Measurements from ENCODE around the gene PRRT2.
"Not testable (repeated sequence)": the region's sequence is repeated elsewhere in the genome, so short reads cannot be mapped to it uniquely, and the experiment has no call there.

The PRRT2 gene

GRCh38 chr16:29790949-29791844, 20.8 kb upstream of the PRRT2 start:
- in situ Hi-C loops (cut with HindIII; ENCODE audit: low sequenced_read_pairs) = no loop called here

- in situ Hi-C loops (cut with HindIII; ENCODE audit: low sequenced_read_pairs) = no loop called here
Measured at GRCh38 chr16:29791845-29792807, 19.9 kb upstream of the PRRT2 start.

- in situ Hi-C loops (cut with HindIII; ENCODE audit: low sequenced_read_pairs) = not testable (repeated sequence)
Measured at GRCh38 chr16:29793153-29793552, 18.8 kb upstream of the PRRT2 start.

- in situ Hi-C loops (cut with HindIII; ENCODE audit: low sequenced_read_pairs) = no loop called here
Measured at GRCh38 chr16:29794231-29794710, 17.7 kb upstream of the PRRT2 start.

GRCh38 chr16:29802416-29802935, 9.5 kb upstream of the PRRT2 start:
- in situ Hi-C loops (cut with HindIII; ENCODE audit: low sequenced_read_pairs) = loop anchor here (10.0 kb wide), 2 partner anchors 62 to 172 kb away; partner anchors contain the start of genes CDIPT and TAOK2

GRCh38 chr16:29804020-29804419, 8.0 kb upstream of the PRRT2 start:
- in situ Hi-C loops (cut with HindIII; ENCODE audit: low sequenced_read_pairs) = loop anchor here (10.0 kb wide), 2 partner anchors 61 to 171 kb away; partner anchors contain the start of genes CDIPT and TAOK2

GRCh38 chr16:29804455-29805231, 7.3 kb upstream of the PRRT2 start:
- in situ Hi-C loops (cut with HindIII; ENCODE audit: low sequenced_read_pairs) = loop anchor here (10.0 kb wide), 2 partner anchors 60 to 170 kb away; partner anchors contain the start of genes CDIPT and TAOK2

GRCh38 chr16:29805232-29806098, 6.5 kb upstream of the PRRT2 start:
- in situ Hi-C loops (cut with HindIII; ENCODE audit: low sequenced_read_pairs) = loop anchor here (10.0 kb wide), 2 partner anchors 59 to 169 kb away; partner anchors contain the start of genes CDIPT and TAOK2

GRCh38 chr16:29806099-29806579, 5.9 kb upstream of the PRRT2 start, which contains the start of gene MAZ:
MAZ (plus strand) TSS chr16:29806529; CDS start chr16:29806702, 173 bp downstream.
- in situ Hi-C loops (cut with HindIII; ENCODE audit: low sequenced_read_pairs) = loop anchor here (10.0 kb wide), 2 partner anchors 59 to 169 kb away; partner anchors contain the start of genes CDIPT and TAOK2

GRCh38 chr16:29806641-29807425, 5.2 kb upstream of the PRRT2 start:
- in situ Hi-C loops (cut with HindIII; ENCODE audit: low sequenced_read_pairs) = loop anchor here (10.0 kb wide), 2 partner anchors 58 to 168 kb away; partner anchors contain the start of genes CDIPT and TAOK2

- in situ Hi-C loops (cut with HindIII; ENCODE audit: low sequenced_read_pairs) = loop anchor here (10.0 kb wide), 2 partner anchors 57 to 167 kb away; partner anchors contain the start of genes CDIPT and TAOK2
Measured at GRCh38 chr16:29807426-29808218, 4.4 kb upstream of the PRRT2 start.

- in situ Hi-C loops (cut with HindIII; ENCODE audit: low sequenced_read_pairs) = loop anchor here (10.0 kb wide), 2 partner anchors 56 to 166 kb away; partner anchors contain the start of genes CDIPT and TAOK2
Measured at GRCh38 chr16:29808219-29808900, 3.6 kb upstream of the PRRT2 start.

- in situ Hi-C loops (cut with HindIII; ENCODE audit: low sequenced_read_pairs) = loop anchor here (10.0 kb wide), 2 partner anchors 56 to 166 kb away; partner anchors contain the start of genes CDIPT and TAOK2
Measured at GRCh38 chr16:29809031-29809747, 2.8 kb upstream of the PRRT2 start.

- in situ Hi-C loops (cut with HindIII; ENCODE audit: low sequenced_read_pairs) = loop anchor here (10.0 kb wide), 2 partner anchors 55 to 165 kb away; partner anchors contain the start of genes CDIPT and TAOK2
Measured at GRCh38 chr16:29809850-29810698, 1.9 kb upstream of the PRRT2 start.
